Fibroblast of upper back skin (primary cell): Measurements from ENCODE around the gene PILRA.
"Not testable (repeated sequence)": the region's sequence is repeated elsewhere in the genome, so short reads cannot be mapped to it uniquely, and the experiment has no call there.

ENCODE experiments used
- DNase-seq: peaks from one replicate; pipeline ENCODE4 v3.0.0-alpha.2; 2013

The PILRA gene

DNA sequence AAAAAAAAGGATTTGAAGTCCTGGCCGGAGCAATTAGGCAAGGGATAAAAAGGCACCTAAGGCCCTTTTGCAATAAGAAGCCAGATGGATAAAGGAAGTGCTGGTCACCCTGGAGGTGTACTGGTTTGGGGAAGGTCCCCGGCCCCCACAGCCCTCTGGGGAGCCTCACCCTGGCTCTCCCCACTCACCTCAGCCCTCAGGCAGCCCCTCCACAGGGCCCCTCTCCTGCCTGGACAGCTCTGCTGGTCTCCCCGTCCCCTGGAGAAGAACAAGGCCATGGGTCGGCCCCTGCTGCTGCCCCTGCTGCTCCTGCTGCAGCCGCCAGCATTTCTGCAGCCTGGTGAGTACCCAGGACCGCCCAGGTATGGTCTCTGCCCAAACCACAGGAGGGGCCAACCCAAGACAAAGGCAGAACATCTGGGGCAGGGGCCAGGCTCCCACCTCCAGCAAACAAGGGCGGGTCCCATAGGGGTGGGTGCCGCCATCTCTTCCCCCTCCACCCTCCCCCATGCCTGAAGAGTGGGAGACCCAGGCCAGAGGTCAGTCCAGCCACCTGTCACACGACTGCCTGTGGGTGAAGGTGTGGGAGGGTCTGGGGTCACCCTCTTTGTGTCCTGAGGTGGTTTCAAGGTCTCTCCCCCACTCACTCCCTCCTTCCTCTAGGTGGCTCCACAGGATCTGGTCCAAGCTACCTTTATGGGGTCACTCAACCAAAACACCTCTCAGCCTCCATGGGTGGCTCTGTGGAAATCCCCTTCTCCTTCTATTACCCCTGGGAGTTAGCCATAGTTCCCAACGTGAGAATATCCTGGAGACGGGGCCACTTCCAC, 15.0 kb upstream of the PILRA start, which contains the start of gene PILRB:
Gene PILRB (plus strand): TSS at position 91 of the 830 bp plus-strand sequence. CDS start 186 bp downstream, at position 277.
- DNase-seq = no peak

DNA sequence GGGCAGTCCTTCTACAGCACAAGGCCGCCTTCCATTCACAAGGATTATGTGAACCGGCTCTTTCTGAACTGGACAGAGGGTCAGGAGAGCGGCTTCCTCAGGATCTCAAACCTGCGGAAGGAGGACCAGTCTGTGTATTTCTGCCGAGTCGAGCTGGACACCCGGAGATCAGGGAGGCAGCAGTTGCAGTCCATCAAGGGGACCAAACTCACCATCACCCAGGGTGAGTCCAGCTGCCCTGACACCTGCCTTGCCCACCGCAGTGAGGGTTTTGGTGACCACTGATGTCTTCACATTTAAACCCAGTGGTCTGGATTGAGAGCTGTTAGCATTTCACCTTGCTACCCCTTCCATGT, 14.5 kb upstream of the PILRA start:
- DNase-seq = no peak

DNA sequence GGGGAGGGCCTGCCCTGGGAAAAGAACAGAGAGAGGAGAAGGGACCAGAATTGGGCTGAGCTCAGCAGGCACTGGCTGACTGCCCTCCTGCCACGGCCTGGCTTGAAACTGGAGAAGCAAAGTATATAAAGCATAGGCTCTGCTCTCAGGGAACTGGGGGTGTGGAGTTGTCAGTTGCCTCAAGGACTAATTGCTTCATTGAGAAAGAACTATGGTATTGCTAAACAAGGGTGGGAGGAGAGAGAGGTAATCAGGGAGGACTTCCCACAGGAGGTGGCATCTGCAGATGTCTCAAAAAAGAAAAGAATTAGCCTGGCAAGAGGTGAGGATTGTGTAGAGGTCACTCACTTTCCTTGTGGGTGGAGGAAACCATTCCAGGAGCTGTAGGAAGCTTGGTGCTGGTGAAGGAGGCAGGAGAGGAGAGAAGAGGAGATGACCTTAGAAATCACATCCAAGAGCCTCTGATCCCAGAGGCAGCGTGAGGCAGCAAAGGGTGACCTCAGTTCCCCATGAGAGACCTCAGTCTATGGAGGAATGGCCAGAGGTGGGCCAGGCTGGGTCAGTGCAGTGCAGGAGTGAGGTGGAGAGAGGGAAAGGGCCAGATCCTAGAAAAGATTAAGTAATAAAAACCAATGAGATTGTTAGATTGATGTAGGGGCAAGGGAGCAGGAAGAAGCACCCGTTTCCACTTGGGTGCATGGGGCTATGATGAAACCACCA, 13.0 kb upstream of the PILRA start:
- DNase-seq = no peak

DNA sequence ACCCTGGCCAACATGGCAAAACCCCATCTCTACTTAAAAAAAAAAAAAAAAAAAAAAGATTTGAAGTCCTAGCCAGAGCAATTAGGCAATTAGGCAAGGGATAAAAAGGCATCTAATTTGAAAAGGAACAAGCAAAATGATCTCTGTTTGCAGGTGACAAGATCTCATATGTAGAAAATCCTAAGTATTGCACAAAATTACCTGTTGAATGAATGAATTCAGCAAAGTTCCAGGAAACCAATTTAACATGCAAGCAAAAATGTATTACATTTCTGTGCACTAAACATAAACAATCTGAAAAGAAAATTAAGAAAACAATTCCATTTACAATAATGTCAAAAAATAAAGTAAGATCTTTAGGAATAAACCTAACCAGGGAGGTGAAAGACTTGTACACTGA, 10.2 kb upstream of the PILRA start:
- DNase-seq = no peak

DNA sequence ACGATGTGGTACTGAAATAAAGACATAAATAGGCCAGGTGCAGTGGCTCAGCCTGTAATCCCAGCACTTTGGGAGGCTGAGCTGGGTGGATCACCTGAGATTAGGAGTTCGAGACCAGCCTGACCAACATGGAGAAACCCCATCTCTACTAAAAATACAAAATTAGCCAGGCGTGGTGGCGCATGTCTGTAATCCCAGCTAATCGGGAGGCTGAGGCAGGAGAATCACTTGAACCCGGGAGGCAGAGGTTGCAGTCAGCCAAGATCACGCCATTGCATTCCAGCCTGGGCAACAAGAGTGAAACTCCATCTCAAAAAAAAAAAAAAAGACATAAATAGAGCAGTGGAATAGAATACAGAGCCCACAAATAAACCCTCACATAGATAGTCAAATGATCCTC, 9.5 kb upstream of the PILRA start:
- not testable (repeated sequence) for DNase-seq

DNA sequence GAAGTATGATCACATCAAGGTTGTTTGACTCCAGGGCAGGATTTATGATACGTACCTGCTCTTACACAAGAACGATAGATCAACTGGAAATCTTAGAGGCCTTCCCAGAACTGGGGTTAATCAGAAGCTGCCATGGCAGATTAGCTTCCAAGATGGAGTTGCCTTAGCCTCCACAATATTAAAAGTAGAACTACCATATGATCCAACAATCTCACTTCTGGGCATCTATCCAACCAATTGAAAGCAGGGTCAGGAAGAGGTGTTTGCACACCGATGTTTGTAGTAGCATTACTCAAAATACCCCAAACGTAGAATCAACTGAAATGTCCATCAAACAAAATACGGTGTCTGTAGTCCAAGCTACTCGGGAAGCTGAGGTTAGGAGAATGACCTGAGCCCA, 8.8 kb upstream of the PILRA start:
- DNase-seq = no peak

DNA sequence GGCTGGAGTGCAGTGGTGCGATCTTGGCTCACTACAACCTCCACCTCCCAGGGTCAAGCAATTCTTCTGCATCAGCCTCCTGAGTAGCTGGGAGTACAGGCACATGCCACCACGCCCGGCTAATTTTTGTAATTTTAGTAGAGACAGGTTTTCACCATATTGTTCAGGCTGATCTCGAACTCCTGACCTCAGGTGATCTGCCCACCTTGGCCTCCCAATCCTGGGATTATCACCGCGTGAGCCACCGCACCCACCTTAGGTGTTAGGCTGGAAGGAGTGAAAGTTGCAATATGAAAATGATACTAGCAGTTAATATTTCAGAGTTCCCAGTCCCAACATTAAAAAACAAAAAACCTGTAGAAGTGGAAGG, 7.3 kb upstream of the PILRA start:
- DNase-seq = not testable (repeated sequence)

DNA sequence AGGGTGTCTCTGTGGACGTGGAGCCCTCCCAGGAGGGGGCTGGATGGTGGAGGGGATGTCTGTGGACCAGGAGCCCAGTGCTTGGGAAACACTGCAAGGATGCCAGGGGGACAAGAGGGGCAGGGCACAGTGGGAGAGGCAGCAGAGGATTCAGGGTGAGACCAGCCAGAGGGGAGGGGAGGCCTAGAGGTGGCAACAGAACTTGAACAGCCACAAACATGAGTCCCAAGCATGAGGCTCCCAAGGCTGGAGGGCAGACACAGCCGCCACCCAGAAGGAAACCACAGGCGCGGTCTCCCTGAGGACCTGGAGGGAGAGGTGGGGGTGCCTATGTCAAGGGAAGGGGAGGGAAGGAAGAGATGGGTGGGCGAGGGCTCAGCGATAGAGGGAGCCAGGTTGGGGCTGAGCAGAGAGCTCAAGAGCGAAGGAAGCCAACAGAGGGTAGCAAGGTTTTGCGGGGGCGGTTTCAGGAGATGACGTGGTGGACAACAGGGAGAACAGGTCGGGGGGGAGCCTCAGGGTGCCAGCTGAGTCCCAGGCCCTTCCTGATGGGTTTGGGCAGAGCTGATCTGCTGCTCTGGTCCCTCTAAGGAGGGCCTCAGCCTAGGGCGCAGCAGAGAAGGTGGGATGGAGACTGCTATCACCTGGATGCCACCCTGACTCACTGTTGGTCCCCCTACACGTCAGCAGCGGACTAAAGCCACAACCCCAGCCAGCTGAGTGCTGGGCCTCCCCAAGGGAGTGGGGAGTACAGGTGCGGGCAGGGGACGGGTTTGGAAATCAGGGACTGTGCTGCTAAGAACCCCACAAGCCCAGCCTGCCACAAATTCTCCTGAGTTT, 6.7 kb upstream of the PILRA start:
- no peak for DNase-seq

DNA sequence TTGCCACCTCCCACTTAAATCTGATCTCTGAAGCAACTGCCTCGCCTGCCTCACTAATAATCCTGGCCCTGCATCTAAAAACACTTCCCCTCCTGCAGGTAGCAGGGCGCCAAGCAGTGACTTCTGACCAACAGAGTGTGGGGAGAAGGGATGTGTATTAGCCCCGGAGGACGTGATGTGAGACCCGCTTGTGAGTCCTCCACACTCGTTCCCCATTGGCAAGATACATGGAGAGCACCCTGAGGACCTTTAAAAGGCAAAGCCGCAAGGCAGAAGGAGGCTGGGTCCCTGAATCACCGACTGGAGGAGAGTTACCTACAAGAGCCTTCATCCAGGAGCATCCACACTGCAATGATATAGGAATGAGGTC, 6.1 kb upstream of the PILRA start:
- no peak for DNase-seq

DNA sequence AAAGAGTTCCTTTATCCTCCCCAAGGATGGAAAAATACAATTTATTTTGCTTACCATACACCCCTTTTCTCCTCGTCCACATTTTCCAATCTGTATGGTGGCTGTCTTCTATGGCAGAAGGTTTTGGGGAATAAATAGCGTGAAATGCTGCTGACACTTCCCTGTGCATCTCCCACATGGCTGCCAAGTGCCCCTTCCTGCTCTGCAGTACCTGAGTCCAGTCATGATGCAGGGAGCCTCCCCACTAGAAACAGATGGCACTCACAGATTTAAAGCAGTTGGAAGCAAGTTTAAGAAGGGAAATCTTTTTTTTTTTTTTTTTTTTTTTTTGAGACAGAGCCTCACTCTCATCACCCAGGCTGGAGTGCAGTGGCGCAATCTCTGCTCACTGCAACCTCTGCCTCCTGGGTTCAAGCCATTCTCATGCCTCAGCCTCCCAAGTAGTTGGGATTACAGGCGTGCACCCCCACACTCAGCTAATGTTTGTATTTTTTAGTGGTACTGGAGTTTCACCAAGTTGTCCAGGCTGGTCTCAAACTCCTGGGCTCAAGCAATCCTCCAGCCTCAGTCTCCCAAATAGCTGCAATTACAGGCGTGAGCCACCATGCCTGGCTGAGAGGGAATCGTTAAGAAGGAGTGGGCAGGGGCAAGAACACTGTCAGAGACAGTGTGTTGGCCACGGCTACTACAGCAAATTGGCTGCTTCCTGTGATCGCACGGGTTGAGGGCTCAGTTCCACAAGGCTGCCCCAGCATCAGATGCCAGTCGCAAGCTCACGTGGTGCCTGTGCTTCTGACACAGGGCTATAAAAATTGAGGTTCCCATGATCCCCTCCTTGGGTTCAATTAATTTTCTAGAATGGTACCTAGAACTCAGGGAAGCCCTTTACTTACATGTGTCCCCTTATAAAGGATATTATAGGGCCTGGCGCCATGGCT, 5.3 kb upstream of the PILRA start:
- DNase-seq = no peak

DNA sequence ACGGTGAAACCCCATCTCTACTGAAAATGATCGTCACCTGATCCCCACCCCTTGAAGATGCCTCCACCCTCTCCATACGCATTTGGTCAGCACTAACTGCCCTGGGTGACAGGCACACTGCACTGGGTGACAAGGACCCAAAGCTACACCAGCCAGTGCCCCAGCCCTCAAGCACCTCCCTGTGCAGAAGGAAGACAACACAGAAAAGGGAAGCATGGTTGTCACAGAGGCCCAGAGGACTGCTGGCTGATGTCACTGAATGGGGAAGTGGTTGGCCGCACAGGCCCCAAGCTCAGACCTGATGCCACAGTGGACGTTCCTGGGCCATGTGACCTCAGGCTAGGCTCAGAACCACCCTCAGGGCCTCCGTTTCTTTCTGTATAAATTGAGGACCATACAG, 4.2 kb upstream of the PILRA start:
- DNase-seq = no peak

DNA sequence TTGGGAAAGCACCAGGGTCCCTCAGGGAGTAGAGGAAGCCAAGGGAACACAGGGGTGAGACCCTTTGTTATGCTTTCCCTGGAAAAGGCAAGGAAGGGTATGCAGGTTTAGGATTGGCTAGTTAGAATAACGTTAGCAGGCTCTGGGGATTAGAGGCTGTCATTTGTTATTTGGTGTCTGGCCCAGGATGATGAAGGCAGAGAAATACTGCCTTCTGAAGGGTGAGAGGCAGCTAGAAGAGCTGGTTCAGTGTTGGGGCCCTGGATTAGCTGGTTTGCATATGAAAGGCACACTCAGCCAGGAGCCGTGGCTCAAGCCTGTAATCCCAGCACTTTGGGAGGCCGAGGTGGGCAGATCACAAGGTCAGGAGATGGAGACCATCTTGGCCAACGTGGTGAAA, 3.0 kb upstream of the PILRA start:
- DNase-seq = no peak

DNA sequence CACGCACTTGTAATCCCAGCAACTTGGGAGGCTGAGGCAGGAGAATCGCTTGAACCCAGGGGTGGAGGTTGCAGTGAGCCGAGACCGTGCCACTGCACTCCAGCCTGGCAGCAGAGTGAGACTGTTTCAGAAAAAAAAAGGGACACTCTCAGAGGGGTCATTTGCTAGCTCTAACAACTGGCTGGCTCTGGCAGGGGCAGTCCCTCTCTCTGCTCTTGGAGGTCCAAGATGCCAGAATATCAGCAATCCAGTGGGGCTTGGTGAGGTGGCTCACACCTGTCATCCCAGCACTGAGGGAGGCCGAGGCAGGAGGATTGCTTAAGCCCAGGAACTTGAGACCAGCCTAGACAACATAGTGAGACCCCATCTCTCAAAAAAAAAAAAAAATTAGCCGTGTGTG, 2.5 kb upstream of the PILRA start:
- no peak for DNase-seq

DNA sequence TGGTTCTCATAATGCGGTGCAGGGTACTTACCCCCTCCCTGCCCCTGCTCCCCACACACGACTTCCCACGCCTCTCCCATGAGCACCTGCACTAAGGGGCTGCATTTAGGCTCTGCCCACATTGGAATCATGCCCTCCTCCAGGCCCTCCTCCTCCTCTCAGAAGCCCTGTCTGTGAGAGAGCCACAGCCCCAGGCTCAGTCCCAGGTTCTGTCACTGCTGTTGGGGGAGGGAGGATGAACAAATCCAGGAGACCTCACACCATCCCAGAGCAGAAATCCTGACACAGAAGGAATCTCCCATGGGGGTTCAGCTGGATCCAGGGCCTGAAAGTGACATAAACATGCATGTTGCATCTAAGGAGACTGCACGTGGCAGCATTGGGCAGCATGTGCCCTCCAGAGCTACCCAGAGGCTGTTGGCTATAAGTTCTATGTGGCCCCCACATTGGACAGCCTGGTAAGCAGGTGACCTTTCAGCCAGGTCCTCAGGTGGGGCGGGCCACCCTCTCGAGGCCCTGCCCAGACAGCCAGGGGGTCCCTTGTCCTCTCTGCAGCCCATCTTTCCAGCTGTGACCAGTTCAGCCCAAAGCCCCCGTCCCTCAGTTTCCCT, 1.6 kb upstream of the PILRA start:
- DNase-seq = no peak

DNA sequence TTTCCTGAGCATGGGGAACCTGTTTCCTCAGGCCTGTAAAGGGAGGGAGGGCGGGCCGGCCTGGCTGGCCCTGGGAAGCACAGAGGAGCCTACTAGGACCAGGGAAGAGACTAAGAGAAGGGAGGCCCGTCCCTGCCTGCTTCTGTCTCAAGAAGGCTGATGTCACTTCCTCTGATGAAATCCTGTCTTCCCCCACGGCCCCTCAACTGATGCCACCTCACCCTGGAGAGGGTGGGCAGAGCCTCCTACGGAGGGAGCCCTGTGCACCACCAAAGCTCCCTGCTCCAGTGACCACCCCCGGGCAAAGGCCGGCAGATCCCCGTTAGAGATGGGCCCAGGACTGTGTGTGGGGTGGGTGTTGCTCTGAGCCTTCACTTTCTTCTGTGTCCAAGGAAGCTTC, 1.0 kb upstream of the PILRA start:
- peak; percentile 39 for DNase-seq

DNA sequence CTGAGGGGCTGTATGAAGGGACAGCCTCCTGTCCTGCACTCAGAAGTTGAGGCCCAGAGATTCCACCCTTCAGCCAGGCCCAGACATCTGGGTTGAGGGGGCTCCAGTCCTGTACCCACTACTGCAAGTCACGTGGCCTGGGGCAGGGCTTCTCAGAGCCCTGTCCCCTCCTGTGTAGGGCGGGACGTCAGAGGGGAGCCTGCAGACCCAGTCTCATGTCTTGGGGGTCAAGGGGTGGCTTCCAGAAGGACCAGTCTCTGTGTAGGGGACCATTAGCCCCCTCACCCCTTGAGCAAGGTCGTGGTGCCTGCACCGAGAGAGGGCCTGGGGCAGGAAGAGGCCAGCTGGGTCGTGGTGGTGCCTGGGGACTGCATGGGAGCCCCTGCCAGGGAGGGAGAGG, 593 bp upstream of the PILRA start:
- DNase-seq = no peak

DNA sequence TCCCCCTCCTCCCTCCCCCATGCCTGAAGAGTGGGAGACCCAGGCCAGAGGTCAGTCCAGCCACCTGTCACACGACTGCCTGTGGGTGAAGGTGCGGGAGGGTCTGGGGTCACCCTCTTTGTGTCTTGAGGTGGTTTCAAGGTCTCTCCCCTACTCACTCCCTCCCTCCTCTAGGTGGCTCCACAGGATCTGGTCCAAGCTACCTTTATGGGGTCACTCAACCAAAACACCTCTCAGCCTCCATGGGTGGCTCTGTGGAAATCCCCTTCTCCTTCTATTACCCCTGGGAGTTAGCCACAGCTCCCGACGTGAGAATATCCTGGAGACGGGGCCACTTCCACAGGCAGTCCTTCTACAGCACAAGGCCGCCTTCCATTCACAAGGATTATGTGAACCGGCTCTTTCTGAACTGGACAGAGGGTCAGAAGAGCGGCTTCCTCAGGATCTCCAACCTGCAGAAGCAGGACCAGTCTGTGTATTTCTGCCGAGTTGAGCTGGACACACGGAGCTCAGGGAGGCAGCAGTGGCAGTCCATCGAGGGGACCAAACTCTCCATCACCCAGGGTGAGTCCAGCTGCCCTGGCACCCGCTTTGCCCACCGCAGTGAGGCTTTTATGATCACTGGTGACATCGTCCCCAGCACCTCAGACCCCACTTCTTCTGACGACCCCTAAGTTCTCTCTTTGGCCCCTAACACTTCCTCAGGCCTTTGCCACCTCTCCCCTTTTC, 747 bp downstream of the PILRA start:
- DNase-seq = not testable (repeated sequence)

DNA sequence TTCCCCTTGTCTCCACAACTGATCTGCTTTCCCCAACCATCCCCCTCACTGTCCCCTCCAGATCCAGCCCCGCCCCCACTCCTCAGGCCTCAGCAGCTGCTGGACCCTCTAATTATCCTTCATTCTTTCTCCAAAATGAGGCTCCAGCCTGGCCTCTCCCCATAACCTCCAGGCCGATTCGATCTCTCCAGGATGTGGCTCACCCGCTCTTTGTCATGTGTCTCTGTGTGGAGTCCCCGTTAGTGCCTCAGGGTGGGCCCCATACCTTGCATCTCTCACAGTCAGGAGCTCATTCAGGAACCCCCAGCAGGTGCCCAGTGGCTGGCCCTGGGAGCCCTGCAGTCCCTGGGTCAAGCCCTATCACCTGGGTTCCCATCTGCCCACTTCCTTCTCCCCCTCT, 1.3 kb downstream of the PILRA start:
- no peak for DNase-seq

DNA sequence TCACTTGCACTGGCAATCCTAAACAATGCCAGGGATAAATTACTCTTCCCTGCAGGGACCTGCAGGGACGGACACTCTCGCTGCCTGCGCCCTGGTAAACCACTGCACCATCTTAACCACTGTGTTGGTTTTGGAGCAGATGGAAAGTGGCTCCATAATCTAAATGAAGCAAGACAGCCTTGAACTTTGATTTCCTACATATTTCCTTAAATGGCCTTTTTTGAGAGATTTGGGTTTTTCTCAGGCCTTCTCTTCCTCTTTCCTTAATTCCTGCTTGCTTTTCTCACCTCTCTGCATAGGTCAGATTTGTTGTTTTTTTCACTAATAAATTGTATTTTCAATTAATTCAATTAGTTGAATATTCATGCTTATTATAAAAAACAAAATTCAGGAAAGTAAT, 2.8 kb downstream of the PILRA start:
- no peak for DNase-seq

DNA sequence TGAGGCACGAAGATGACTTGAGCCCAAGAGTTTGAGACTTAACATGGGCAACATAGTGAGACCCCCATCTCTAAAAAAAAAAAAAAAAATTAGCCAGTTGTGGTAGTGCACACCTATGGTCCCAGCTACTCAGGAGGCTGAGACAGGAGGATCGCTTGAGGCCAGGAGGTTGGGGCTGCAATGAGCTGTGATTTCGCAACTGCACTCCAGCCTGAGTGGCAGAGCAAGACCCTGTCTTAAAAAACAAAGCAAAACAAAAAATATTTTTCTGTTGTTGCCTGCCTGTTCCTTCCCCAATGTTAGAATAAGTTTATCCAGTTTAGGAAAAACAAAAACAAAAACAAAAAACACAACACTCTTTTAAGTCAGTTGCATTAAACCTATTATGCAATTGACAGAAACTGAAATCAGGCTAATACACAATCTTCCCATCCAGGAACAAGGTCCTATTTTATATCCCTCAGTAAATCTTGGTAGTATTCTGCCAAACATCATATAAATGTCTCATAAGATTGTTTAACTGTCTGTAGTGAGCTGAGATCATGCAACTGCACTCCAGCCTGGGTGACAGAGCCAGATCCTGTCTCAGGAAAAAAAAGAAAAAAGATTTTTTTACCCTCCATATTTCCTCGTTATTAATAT, 4.9 kb downstream of the PILRA start:
- no peak for DNase-seq

DNA sequence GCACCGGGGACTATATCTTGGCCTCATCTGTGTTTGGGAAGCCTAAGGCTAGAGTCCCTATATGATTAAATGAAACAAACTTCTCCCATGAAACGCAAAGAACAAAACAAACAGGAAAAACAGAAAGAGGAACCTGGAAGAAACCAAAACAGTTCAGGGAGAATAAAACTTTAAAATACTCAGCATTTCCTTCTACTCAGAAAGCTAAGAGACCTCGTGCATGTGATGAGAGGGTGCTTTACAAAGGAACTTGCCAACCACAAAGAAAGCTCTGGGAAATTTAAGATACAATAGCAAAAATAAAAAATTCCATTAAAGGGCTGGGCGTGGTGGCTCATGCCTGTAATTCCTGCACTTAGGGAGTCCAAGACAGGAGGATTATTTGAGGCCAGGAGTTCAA, 6.9 kb downstream of the PILRA start:
- DNase-seq = no peak
